HG03025 (cell line): ENCODE measurements around the gene CDH3.

Experiments
- ATAC-seq: cut with Tn5 transposase; IDR thresholded peaks from one replicate; pipeline ENCODE4 v1.9.1; 2021; ENCODE audit warnings: mild to moderate bottlenecking, moderate library complexity; ENCODE audit not compliant: unreplicated experiment, low FRiP score

CDH3 gene

DNA sequence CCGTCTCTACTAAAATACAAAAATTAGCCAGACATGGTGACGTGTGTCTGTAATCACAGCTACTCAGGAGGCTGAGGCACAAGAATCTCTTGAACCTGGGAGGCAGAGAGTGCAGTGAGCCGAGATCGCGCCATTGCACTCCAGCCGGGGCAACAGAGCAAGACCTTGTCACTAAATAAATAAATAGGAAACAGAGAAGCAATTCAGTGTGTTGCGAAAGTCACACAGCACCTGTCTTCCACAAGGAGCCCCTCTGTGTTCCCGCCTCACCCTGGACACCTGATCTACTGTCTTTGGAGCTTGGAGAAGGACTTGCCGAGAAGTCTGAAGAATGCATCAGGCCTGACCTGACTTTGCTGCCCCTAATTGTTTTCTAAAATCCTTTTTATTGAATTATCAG is 88.5 kb downstream of the CDH3 start:
- ATAC-seq = no peak

DNA sequence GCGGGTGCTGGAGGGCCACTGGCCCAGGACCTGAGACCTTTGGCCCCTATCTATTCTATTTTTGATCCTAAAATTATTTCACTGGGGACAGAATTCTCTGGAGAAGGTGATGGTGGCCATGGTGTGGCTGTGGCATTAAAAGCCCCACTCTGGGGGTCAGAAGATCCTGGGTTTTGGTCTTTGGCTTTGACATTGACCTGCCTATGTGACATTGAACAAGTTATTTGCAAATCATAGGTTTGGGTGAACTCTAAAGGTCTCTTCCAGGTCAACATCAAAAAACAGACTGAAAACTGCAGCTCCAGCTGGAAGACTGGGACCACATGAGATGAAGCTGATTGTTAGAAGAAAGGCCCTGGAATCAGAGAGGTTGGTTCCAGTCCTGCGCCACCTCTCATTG is 89.7 kb downstream of the CDH3 start:
- ATAC-seq = no peak

DNA sequence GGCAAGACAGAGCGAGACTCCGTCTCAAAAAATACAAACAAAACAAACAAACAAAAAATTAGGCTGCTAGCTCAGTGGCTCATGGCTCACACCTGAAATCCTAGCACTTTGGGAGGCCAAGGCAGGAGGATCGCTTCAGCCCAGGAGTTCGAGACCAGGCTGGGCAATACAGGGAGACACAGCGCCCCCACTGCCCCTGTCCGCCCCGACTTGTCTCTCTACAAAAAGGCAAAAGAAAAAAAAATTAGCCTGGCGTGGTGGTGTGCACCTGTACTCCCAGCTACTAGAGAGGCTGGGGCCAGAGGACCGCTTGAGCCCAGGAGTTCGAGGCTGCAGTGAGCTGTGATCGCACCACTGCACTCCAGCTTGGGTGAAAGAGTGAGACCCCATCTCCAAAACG is 91.5 kb downstream of the CDH3 start:
- no peak for ATAC-seq

DNA sequence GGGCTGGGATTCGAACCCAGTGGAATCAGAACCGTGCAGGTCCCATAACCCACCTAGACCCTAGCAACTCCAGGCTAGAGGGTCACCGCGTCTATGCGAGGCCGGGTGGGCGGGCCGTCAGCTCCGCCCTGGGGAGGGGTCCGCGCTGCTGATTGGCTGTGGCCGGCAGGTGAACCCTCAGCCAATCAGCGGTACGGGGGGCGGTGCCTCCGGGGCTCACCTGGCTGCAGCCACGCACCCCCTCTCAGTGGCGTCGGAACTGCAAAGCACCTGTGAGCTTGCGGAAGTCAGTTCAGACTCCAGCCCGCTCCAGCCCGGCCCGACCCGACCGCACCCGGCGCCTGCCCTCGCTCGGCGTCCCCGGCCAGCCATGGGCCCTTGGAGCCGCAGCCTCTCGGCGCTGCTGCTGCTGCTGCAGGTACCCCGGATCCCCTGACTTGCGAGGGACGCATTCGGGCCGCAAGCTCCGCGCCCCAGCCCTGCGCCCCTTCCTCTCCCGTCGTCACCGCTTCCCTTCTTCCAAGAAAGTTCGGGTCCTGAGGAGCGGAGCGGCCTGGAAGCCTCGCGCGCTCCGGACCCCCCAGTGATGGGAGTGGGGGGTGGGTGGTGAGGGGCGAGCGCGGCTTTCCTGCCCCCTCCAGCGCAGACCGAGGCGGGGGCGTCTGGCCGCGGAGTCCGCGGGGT is 92.1 kb downstream of the CDH3 start, which contains the start of gene CDH1:
CDH1 (plus strand) TSS at position 247 of the 684 bp plus-strand sequence; CDS start at position 371, 124 bp downstream.
- no peak for ATAC-seq

DNA sequence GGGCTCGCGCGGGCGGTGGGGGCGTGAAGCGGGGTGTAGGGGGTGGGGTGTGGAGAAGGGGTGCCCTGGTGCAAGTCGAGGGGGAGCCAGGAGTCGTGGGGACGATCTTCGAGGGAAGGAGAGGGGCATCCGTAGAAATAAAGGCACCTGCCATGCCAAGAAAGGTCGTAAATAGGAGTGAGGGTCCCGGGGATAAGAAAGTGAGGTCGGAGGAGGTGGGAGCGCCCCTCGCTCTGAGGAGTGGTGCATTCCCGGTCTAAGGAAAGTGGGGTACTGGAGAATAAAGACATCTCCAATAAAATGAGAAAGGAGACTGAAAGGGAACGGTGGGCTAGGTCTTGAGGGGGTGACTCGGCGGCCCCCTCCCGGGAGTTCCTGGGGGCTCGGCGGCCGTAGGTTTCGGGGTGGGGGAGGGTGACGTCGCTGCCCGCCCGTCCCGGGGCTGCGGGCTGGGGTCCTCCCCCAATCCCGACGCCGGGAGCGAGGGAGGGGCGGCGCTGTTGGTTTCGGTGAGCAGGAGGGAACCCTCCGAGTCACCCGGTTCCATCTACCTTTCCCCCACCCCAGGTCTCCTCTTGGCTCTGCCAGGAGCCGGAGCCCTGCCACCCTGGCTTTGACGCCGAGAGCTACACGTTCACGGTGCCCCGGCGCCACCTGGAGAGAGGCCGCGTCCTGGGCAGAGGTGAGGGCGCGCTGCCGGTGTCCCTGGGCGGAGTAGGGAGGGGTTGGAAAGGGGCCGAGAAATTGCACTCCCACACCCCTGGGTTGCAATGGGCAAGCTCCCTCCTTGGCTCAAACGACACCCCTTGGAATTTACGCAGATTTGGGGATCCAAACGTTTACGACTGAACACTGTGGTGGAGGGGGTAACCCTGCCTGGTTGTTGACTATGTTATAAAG is 92.9 kb downstream of the CDH3 start:
- ATAC-seq = no peak

DNA sequence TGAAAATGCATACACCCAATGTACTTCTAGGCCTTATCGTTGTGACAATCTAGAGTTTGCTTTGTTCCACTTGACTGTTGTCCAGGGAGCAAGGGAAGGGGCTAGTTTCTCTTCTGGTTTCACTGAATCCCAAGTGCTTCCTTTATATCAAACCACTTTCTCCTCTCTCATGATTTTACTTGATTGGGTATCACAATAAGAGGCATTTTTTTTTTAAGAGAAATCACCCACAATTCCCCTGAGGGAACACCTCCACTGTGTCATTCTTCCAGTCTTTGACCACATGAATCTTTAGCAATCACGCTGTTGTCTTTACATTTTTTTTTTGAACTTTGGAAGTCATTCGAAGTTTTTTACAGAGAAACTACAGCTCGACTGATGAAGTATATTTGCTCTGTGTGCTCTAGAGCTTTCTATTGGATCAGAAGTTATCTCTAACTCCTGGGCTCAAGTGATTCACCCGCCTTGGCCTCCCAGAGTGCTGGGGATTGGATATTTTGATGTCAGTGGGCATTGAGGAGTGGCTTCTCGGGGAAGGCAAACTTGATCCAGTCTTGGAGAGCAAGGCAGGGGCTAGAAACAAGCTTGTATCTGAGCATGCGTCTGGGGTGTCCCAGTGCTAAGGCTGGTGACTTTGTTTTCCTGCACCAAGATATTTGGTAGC is 95.0 kb downstream of the CDH3 start:
- no peak for ATAC-seq

DNA sequence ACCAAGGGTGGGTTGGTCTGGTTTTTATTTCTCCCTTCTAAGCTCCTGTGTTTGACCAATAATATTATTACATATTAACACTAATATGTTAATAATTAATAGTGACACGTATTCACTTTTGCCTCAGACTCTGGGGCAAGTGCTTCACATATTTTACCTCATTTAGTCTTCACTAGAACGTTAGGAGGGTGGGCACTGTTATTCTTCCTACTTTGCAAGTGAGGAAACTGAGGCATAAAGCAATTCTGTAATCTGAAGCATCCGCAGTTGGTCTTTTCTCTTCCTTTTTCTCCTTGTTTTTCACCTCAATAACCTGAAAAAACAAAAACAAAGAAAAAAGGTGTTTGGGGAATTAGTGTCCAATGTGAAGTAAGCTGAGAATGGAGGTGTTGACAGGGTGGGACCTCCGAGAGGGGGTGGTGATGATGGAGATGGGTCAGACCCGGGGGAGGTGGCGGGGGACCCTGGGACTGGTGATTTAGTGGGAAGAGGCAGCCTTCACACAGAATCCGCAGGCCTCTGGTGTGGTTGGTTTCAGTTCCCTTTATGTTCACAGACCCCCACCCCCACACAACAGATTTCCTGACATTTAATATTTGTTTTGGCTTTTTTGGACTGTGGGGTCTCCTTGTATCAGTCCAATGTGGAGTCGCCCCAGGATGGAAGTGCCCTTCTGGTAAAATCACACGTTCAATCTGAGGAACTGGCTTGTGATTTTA is 95.7 kb downstream of the CDH3 start:
- ATAC-seq = no peak

DNA sequence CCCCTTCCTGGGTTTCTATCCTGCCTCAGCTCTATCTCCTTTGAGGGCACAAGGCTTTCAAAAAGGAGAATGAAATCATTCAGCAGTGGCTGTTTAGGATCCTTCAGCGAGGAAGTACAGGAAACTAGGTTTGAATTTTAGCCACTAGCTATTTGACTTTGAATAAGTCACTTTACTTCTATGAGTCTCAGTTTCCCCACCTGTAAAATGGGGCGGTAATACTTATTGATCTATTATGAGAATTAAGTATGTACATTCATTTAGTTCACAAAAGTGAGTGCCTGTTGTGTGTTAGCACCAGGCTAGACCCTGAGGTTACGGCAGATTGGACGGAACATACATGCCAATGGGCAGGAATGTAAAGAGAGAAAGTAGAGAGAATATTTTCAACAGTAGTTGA is 98.6 kb downstream of the CDH3 start:
- no peak for ATAC-seq

DNA sequence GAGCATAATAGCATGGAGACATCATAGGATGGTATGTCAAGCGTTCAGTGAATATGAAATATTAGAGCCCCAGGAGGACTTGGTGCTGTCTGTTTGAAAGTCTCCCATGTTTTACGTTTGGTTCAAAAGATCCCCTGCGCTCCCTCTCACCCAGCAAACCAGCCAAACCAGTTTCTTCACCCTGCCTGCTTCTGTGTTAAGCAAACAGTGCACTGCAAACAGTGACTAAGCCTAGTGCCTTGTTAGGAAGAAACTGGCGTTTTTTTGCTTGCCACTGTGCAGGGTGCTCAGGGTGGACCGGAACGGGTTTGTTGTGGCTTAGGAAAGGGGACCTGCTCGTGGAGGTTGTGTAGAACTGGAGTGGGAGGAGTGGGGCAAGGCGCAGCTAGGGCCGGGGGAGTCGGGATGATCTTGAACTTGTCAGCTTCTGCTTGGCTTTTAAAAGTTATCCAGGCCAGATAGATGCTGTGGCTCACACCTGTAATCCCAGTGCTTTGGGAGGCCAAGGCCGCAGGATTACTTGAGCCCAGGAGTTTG is 99.7 kb downstream of the CDH3 start:
- no peak for ATAC-seq

DNA sequence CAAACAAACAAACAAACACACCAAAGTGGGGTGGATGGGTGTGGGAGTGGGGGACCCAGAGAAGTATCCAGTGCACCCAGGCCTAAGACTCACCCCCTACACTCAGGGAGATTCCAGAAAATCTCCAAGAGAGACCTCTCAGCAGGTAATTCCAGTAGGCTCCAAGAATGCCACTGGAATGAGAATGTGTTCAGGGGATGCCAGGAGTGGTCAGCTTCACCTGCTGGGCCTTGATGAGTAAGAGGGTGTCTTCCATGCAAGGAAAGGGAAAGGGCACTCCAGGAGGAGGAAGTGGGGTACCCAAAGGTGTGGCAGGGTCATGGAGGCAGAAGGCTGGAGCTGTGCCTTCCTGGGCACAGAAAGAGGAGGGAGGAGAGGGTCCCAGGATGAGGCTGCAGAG is 101.8 kb downstream of the CDH3 start:
- ATAC-seq = no peak

DNA sequence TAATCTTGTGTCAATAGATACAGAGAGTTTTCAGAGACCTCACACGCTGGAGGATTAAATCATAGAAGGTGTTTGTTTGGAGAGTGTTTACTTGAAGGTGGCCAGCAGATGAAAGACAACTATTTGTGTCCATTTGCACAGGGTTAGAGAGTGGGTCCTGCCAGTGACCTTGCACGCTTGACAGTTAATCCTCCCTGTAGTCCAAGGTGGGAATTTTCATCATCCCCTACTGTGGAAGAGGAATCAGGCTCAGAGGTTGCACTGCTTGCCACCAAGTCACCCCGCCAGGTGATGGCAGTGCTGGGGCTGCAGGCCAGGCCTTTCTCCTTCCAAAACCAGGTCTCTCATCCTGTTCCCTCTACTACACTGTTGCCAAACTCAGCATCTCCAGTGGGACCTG is 104.3 kb downstream of the CDH3 start:
- ATAC-seq = no peak
